GM19025 (cell line): ENCODE results near the gene KHSRP.
A peak's percentile ranks its signal among the peaks of the same experiment; 100 is the strongest.
"Not testable (repeated sequence)": the region's sequence is repeated elsewhere in the genome, so short reads cannot be mapped to it uniquely, and the experiment has no call there.

ENCODE experiments used
- ATAC-seq: cut with Tn5 transposase; IDR thresholded peaks from one replicate; pipeline ENCODE4 v1.9.1; 2021; ENCODE audit warnings: mild to moderate bottlenecking, low read depth, moderate library complexity; ENCODE audit not compliant: unreplicated experiment

Gene KHSRP

GRCh38 chr19:6451583-6452222 is 27.1 kb upstream of the KHSRP start:
- no peak for ATAC-seq

DNA sequence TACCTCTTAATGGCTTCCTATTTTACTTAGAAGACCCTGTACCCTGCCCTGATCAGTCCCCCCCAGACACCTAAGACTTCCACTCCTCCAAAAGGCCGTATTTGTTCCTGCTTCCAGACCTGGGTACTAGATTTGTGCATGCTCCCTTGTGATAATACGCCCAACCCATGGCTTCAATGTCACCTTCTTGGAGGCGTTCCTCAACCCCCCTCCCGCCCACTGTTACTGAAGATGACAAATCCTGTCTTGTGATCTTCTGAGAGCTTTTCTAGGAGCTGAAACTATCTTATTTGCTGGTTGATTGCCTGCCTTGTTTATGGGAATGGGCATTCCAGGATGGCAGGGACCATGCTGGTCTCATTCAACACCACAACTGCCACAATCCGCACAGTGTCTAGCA is 25.6 kb upstream of the KHSRP start:
- no peak for ATAC-seq

- ATAC-seq, result no peak
Measured at GRCh38 chr19:6448045-6448444, 23.4 kb upstream of the KHSRP start.

- ATAC-seq, result no peak
Measured at GRCh38 chr19:6446452-6446851, 21.8 kb upstream of the KHSRP start.

DNA sequence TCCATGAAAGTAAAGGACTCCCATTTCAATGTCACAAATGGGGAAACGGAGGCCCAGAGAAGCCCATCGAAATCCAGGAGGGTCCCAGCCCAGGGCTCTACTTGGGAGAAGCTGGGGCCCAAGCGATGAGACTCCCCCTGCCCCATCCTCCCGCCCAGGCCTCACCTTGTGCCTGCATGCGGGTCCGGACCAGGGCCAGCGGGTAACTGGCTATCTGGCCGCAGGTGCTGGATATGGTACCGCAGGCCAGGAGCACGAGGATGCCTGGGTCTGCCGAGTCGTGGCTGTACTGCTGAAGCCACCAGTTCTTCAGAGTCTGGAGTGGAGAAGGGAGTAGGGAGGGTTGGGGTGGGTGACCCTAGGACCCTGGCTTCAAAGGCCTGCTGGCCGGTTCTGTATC is 19.4 kb upstream of the KHSRP start:
- no peak for ATAC-seq

GRCh38 chr19:6442087-6442688 is 17.6 kb upstream of the KHSRP start:
- no peak for ATAC-seq

DNA sequence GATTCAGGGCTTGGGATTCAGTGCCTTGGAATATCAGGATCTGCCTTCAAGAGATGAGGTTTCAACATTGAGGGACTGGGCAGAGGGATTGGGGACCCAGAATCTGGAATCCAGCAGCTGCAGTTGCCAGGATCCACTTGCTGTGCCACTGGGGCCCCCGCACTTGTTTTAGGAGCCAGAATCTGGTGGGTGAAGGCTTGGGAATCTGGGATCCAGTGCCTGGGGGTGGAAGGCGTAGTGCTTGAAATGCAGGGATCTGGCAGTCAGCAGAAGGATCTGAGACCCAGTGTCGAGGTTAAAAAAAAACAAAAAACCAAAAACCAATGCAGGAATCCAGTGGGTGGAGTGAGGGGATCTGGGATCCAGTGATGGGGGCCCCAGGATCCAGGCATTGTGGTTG is 16.3 kb upstream of the KHSRP start:
- no peak for ATAC-seq

DNA sequence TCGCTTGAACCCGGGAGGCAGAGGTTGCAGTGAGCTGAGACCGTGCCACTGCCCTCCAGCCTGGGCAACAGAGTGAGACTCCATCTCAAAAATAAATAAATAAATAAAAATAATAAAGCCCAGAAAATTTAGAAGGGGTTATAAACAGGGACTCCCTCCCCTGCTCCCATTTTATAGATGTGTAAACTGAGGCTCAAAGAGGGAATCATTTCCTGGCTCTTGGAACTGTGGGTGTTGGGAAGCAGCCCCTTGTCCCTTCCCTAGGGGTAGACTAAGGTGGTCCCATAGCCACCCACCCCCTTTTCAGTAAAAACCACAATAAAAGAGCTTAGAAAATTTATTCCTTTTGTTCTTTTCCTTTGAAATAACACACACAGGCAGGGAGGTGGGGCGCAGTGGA is 15.1 kb upstream of the KHSRP start:
- no peak for ATAC-seq

GRCh38 chr19:6433663-6434062 is 9.1 kb upstream of the KHSRP start, which contains the start of gene SLC25A41:
TSS of gene SLC25A41 (minus strand) at chr19:6433763. CDS start at chr19:6433693, 70 bp downstream.
- ATAC-seq, result no peak

DNA sequence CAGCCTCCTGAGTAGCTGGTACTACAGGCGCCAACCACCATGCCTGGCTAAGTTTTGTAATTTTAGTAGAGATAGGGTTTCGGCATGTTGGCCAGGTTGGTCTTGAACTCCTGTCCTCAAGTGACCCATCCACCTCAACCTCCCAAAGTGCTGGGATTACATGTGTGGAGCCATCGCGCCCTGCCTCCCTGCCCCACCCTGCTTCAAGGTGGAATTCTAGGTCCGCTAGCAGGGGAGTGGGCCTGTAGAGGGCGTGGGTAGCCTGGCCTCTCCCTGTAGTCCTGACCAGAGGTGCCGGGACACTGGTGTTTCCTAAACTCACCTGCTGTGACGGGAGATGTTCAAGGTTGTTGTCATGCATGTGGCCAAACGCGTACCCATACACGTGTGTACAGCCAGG is 8.6 kb upstream of the KHSRP start:
- no peak for ATAC-seq

DNA sequence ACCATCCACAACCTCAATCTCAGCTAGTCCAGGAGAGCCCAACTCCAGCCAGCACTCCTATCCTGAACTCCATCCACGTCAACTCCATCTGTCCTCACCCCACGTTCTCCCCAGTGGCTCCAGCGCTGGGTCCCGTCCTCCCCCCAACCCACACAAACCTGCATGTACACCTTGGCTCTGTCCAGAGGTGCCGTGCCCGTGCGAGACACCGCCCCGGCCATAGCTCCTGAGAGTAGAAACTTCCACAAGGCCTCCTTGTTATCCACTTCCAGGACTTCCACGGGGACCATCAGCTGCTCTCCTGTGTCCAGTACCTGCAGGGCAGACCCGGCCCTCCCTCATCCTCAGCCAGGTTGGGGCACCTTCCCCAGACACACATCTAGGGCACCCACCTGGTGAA is 7.3 kb upstream of the KHSRP start:
- ATAC-seq, result no peak

DNA sequence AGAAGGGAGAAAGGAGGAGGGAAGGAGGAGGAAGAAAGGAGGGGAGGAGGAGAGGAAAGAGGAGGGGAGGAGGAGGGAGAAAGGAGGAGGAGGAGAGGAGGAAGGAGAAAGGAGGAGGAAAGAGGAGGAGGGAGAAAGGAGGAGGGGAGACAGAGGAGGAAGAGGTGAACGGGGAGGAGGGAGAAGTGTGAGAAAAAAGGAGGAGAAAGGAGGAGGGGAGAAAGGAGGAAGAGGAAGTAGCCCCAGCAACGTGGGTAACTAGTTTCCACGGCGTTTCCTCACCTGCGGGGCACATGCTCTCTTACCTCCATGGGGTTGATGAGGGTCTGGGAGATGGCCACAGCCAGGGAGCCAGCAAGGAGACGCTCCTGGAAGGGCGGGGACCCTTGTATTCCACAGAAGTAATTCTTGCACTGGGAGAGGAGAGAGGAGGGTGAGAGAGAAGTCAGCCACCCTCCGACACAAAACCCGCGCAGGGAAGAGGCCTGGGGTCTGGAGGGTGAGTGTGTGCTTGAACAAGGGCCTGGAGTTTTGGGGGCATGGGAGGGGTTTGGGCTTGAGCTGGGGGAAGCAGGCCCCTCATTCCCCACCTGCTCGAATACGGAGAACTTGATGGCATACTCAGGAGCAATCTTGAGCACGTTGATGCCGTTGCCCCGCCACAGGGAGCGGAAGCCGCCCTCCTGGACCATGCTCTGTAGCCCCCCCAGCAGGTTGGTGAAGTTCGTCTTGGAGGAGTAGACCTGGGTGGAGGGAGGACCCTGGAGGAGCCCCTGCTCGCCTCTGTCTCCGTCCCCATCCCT is 5.0 kb upstream of the KHSRP start:
- no peak for ATAC-seq

GRCh38 chr19:6428692-6429418 is 4.2 kb upstream of the KHSRP start:
- not testable (repeated sequence) for ATAC-seq

DNA sequence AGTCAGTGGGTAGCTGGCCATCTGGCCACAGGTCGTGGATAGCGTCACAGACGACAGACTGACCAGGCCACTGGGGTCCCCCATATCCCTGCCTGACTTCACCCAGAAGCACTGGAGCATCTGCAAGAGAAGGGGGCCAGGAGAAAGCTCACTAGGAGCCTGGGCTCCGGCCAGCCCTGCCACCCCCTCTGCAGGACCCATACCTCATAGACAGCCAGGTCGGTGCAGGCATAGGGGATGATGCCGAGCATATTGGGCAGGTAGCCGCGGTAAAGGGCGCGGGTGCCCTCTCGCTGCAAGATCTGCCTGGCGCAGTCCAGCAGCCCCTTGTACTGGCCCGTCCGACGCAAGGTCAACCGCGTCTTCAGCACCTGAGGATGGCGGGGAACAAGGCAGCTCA is 2.5 kb upstream of the KHSRP start:
- ATAC-seq, result no peak

GRCh38 chr19:6425732-6426620 is 1.4 kb upstream of the KHSRP start:
- ATAC-seq, result no peak

GRCh38 chr19:6424939-6425731 is 524 bp upstream of the KHSRP start:
- ATAC-seq, result peak; percentile 87

- no peak for ATAC-seq
Measured at GRCh38 chr19:6423499-6424194, 964 bp downstream of the KHSRP start.

- ATAC-seq, result no peak
Measured at GRCh38 chr19:6421075-6422014, 3.3 kb downstream of the KHSRP start.
